CD4-positive, alpha-beta T cell treated with Interleukin-4 for 4 hours (primary cell): ENCODE measurements around the gene NOP14.

ENCODE experiments used
- DNase-seq: peaks from one replicate; pipeline ENCODE4 v3.0.0-alpha.2; 2020

Gene NOP14

GRCh38 chr4:2909583-2909982 is 53.6 kb downstream of the NOP14 start:
- DNase-seq: no peak

GRCh38 chr4:2908686-2909085 is 54.5 kb downstream of the NOP14 start:
- DNase-seq: no peak

GRCh38 chr4:2907706-2908293 is 55.4 kb downstream of the NOP14 start:
- DNase-seq: no peak

- DNase-seq: no peak
Observed at GRCh38 chr4:2907226-2907625, 56.0 kb downstream of the NOP14 start.

- DNase-seq: no peak
Observed at GRCh38 chr4:2906218-2906617, 57.0 kb downstream of the NOP14 start.

- DNase-seq: no peak
Observed at GRCh38 chr4:2905544-2905943, 57.7 kb downstream of the NOP14 start.

GRCh38 chr4:2902126-2902525 is 61.1 kb downstream of the NOP14 start:
- no peak for DNase-seq

- no peak for DNase-seq
Observed at GRCh38 chr4:2901186-2901585, 62.0 kb downstream of the NOP14 start.

GRCh38 chr4:2900741-2901140 is 62.5 kb downstream of the NOP14 start:
- DNase-seq: no peak

- DNase-seq: no peak
Observed at GRCh38 chr4:2898001-2898400, 65.2 kb downstream of the NOP14 start.

- DNase-seq: no peak
Observed at GRCh38 chr4:2893772-2894171, 69.4 kb downstream of the NOP14 start.

GRCh38 chr4:2891294-2891693 is 71.9 kb downstream of the NOP14 start:
- no peak for DNase-seq

GRCh38 chr4:2888886-2889285 is 74.3 kb downstream of the NOP14 start:
- no peak for DNase-seq
